GM19099 (cell line): Measurements from ENCODE around the gene AKT3.

Experiments
- POLR2A ChIP-seq: IDR thresholded peaks from 3 replicates; pipeline ENCODE4 v1.6.1; 2011; ENCODE audit warnings: low read depth; ENCODE audit not compliant: insufficient read length; ENCODE audit errors: extremely low read depth

Gene AKT3

GRCh38 chr1:243497939-243498681 lies 351.9 kb downstream of the AKT3 start:
- TF ChIP-seq POLR2A, result no peak

- TF ChIP-seq POLR2A, result no peak
These were observed 353.2 kb downstream of the AKT3 start for GRCh38 chr1:243496806-243497205.

GRCh38 chr1:243496187-243496646 lies 353.8 kb downstream of the AKT3 start:
- no peak for TF ChIP-seq POLR2A

- no peak for TF ChIP-seq POLR2A
These were observed 354.4 kb downstream of the AKT3 start for GRCh38 chr1:243495442-243496186.

GRCh38 chr1:243494741-243495431 lies 355.2 kb downstream of the AKT3 start:
- no peak for TF ChIP-seq POLR2A

GRCh38 chr1:243493156-243494129 lies 356.6 kb downstream of the AKT3 start:
- no peak for TF ChIP-seq POLR2A

- no peak for TF ChIP-seq POLR2A
These were observed 359.0 kb downstream of the AKT3 start for GRCh38 chr1:243490748-243491686.

- TF ChIP-seq POLR2A, result no peak
These were observed 360.1 kb downstream of the AKT3 start for GRCh38 chr1:243489681-243490546.

GRCh38 chr1:243489158-243489527 lies 360.9 kb downstream of the AKT3 start:
- no peak for TF ChIP-seq POLR2A

GRCh38 chr1:243488459-243489157 lies 361.4 kb downstream of the AKT3 start:
- no peak for TF ChIP-seq POLR2A

- no peak for TF ChIP-seq POLR2A
These were observed 362.3 kb downstream of the AKT3 start for GRCh38 chr1:243487649-243488227.
